ENCODE data around the gene FGF7. TPM values are rescaled to one million over a fixed set of nuclear protein-coding genes. Genes with fewer than 3 reads are reported as not detected.

FGF7 gene
- total RNA-seq, 1 donor = 87.9 TPM

GRCh38 chr15:49436751-49437150 is 13.7 kb downstream of the FGF7 start:
- no peak overlapping the region for H3K4me3 ChIP-seq (ENCODE audit: low read depth, low read length)
- no peak for DNase-seq (ENCODE audit: low read depth)
- TF ChIP-seq CTCF (IDR thresholded peaks at IDR 0.05; ENCODE audit: insufficient read depth, low read length) = no peak

- no peak for TF ChIP-seq CTCF (IDR thresholded peaks at IDR 0.05; ENCODE audit: insufficient read depth, low read length)
Observed at GRCh38 chr15:49438962-49439631, 16.1 kb downstream of the FGF7 start.

GRCh38 chr15:49439678-49440395 is 16.8 kb downstream of the FGF7 start:
- TF ChIP-seq CTCF (IDR thresholded peaks at IDR 0.05; ENCODE audit: insufficient read depth, low read length) = no peak
- no peak overlapping the region for H3K4me3 ChIP-seq (ENCODE audit: low read depth, low read length)
- DNase-seq (ENCODE audit: low read depth) = peak; percentile 47

More at GRCh38 chr15:49438962-49439631, 16.1 kb downstream of the FGF7 start:
- peak; percentile 52 for DNase-seq (ENCODE audit: low read depth)
- H3K4me3 ChIP-seq (ENCODE audit: low read depth, low read length) = no peak overlapping the region

- TF ChIP-seq CTCF (IDR thresholded peaks at IDR 0.05; ENCODE audit: insufficient read depth, low read length) = no peak
- DNase-seq (ENCODE audit: low read depth) = no peak
- H3K4me3 ChIP-seq (ENCODE audit: low read depth, low read length) = no peak overlapping the region
Observed at GRCh38 chr15:49441356-49441755, 18.3 kb downstream of the FGF7 start.

- TF ChIP-seq CTCF (IDR thresholded peaks at IDR 0.05; ENCODE audit: insufficient read depth, low read length) = no peak
- no peak overlapping the region for H3K4me3 ChIP-seq (ENCODE audit: low read depth, low read length)
- no peak for DNase-seq (ENCODE audit: low read depth)
Observed at GRCh38 chr15:49441816-49442215, 18.8 kb downstream of the FGF7 start.

GRCh38 chr15:49452595-49452994 is 29.6 kb downstream of the FGF7 start:
- no peak for TF ChIP-seq CTCF (IDR thresholded peaks at IDR 0.05; ENCODE audit: insufficient read depth, low read length)
- no peak overlapping the region for H3K4me3 ChIP-seq (ENCODE audit: low read depth, low read length)
- no peak for DNase-seq (ENCODE audit: low read depth)
